HL-60 (cell line): ENCODE data around the gene FOXP1.

ENCODE experiments used
- CTCF ChIP-seq: IDR thresholded peaks from one replicate; pipeline ENCODE4 v1.5.1; 2011; ENCODE audit warnings: low read length, control low read depth, inconsistent platforms; ENCODE audit not compliant: insufficient read depth
- POLR2AphosphoS5 ChIP-seq: IDR thresholded peaks from 2 replicates; pipeline ENCODE4 v1.6.1; 2012; ENCODE audit warnings: low read depth
- SPI1 ChIP-seq: IDR thresholded peaks from 2 replicates; pipeline ENCODE4 v1.6.1; 2012; ENCODE audit warnings: low read depth, mild to moderate bottlenecking, borderline replicate concordance

- no peak for TF ChIP-seq CTCF
- TF ChIP-seq SPI1 = no peak
- TF ChIP-seq POLR2AphosphoS5 = no peak
Observed at GRCh38 chr3:71487418-71487817, 96.1 kb downstream of the FOXP1 start.
